ENCODE results near the gene ABCG5.

DNA sequence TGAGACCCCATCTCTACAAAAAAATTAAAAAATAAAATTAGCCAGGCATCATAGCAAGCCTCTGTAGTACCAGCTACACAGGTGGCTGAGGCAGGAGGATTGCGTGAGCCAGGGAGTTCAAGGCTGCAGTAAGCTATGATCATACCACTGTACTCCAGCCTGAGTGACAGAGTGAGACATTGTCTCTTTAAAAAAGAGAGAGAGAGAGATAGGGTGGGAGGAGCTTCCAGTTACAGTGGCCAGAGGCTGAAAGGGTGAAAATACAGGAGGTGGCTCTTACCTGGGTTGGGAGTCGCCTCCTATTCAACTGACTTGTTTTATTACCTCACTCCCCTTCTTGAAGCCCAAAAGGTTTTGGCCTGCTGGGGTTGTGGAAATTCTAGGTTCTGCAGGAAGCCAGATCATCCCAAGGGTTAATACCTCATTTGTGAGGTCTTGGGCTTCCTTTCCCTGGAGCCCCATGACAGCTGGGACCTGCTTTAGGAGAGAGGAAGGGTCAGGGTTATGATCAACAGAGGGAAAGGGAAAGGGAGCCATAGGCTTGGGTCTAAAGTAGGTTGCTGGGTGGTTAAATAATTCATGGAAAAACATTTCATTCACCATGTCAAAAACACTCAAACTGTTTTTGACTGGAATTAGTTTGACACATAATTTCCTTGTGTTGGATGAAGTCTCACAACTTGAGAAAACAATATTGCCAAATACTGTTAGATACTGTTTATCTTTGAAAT lies 47.4 kb downstream of the ABCG5 start:
- no peak for TF ChIP-seq ZNF274 (IDR thresholded peaks at IDR 0.05; ENCODE audit: low read depth, low read length)
- TF ChIP-seq SUZ12 (IDR thresholded peaks at IDR 0.05; ENCODE audit: extremely low read depth, insufficient read depth, insufficient read length): no peak
- TF ChIP-seq YY1 (IDR thresholded peaks at IDR 0.05; ENCODE audit: insufficient read depth, insufficient read length): no peak

All from NT2/D1 (cell line).